ENCODE results near the gene PHACTR3.

- TF ChIP-seq CTCF (IDR thresholded peaks at IDR 0.05) = no peak
- TF ChIP-seq POLR2A (IDR thresholded peaks at IDR 0.05) = no peak
- TF ChIP-seq POLR2AphosphoS5 (IDR thresholded peaks at IDR 0.05) = peak; percentile 64 to 71
Observed at GRCh38 chr20:59831024-59831915, 226.9 kb downstream of the PHACTR3 start.
